Tibial artery (tissue), 4 donors: ENCODE results near the gene CRB3.
A peak's percentile ranks its signal among the peaks of the same experiment; 100 is the strongest.

Source experiments
- DNase-seq, 2 donors: peaks; one replicate each; pipeline ENCODE4 v3.0.0-alpha.2; 2019
- H3K27ac ChIP-seq, 2 donors: fragments of 200-600 bp; sonication (generic) in 1 of 2; 1 replicate in 1 of 2; 2 replicates in 1 of 2; pipeline ENCODE4 v1.5.1; 2018 to 2019; ENCODE audit warnings: mild to moderate bottlenecking in 1 of 2
- H3K27me3 ChIP-seq, 2 donors: fragments of 200-600 bp; sonication (generic) in 1 of 2; one replicate each; pipeline versions ENCODE4 v1.5.1 to v1.6.0; 2016 to 2019
- H3K36me3 ChIP-seq, 3 donors: fragments of 200-600 bp; sonication (generic) in 2 of 3; one replicate each; pipeline ENCODE4 v1.5.1; 2016 to 2019; ENCODE audit warnings: mild to moderate bottlenecking in 2 of 3
- H3K4me1 ChIP-seq, 4 donors: fragments of 200-600 bp; sonication (generic) in 2 of 4; 1 replicate in 3 of 4; 2 replicates in 1 of 4; pipeline ENCODE4 v1.5.1; 2016 to 2019
- H3K4me3 ChIP-seq, 2 donors: fragments of 200-600 bp; sonication (generic) in 1 of 2; 1 replicate in 1 of 2; 2 replicates in 1 of 2; pipeline ENCODE4 v1.5.1; 2018 to 2019; ENCODE audit warnings: mild to moderate bottlenecking in 2 of 2
- H3K9me3 ChIP-seq, 3 donors: fragments of 200-600 bp; sonication (generic) in 1 of 3; one replicate each; pipeline ENCODE4 v1.5.1; 2016 to 2019
- intact Hi-C: fragments of 100-400 bp; cut with DNase I; formaldehyde crosslinking; loops from one replicate; pipeline ENCODE4 v1.15.0; 2023; ENCODE audit warnings: low total_unique reads
- TF ChIP-seq, protein P1 (sequence below), 2 experiments: fragments of 200-600 bp in 1 of 2; fragments of 450-650 bp in 1 of 2; IDR thresholded peaks; one replicate each; pipeline ENCODE4 v1.5.1; 2017 to 2019; ENCODE audit warnings: antibody characterized with exemption in 2 of 2, mild to moderate bottlenecking in 1 of 2, moderate library complexity in 1 of 2

The CRB3 gene

DNA sequence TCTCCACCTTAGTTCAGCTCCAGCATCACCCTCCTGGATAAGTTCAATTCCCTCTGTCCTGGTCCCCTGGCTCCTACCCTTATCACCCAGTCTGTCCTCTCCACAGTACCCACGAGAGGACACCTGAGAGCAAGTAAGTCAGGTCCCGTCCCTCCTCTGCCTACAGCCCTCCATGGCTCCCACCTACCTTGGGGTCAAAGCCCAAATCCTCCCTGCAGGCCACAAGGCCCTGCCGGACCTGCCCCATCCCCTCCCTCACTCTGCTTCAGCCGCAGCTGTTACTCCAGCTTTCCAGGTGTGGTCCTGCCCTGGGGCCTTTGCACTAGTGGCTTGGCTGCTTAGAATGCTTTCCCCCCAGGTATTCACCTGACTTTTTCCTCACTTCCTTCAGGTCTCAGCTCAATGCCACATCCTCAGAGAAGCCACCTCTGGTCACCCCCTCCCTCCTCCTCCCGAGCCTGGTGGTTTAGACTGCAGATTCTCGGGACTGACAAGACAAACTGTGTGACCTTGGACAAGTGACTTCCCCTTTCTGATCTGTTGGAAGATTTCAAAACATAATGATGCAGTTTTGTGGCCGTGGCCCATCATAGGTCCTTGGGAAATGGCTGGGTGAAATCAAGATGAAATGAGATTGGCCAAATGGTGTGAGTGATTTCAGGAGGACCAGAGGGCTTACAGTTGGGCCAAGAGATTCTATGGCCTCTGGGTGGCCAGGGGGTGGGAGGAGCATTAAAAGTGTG is 34.4 kb downstream of the CRB3 start:
- TF ChIP-seq, protein P1, sequence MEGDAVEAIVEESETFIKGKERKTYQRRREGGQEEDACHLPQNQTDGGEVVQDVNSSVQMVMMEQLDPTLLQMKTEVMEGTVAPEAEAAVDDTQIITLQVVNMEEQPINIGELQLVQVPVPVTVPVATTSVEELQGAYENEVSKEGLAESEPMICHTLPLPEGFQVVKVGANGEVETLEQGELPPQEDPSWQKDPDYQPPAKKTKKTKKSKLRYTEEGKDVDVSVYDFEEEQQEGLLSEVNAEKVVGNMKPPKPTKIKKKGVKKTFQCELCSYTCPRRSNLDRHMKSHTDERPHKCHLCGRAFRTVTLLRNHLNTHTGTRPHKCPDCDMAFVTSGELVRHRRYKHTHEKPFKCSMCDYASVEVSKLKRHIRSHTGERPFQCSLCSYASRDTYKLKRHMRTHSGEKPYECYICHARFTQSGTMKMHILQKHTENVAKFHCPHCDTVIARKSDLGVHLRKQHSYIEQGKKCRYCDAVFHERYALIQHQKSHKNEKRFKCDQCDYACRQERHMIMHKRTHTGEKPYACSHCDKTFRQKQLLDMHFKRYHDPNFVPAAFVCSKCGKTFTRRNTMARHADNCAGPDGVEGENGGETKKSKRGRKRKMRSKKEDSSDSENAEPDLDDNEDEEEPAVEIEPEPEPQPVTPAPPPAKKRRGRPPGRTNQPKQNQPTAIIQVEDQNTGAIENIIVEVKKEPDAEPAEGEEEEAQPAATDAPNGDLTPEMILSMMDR (IDR thresholded peaks at IDR 0.05), result no peak
- intact Hi-C loops, result no loop called here
- H3K4me1 ChIP-seq, result peaks cover 0 to 14% (median 9%) of the 10 kb centered on the region in 4 donors
- no peak overlapping the region for H3K27ac ChIP-seq
- H3K4me3 ChIP-seq, result no peak overlapping the region
- no peaks in the 10 kb centered on the region for H3K36me3 ChIP-seq
- peaks cover 0 to 42% of the 10 kb centered on the region in 2 donors for H3K27me3 ChIP-seq
- no peak for DNase-seq
- H3K9me3 ChIP-seq, result no peaks in the 10 kb centered on the region

DNA sequence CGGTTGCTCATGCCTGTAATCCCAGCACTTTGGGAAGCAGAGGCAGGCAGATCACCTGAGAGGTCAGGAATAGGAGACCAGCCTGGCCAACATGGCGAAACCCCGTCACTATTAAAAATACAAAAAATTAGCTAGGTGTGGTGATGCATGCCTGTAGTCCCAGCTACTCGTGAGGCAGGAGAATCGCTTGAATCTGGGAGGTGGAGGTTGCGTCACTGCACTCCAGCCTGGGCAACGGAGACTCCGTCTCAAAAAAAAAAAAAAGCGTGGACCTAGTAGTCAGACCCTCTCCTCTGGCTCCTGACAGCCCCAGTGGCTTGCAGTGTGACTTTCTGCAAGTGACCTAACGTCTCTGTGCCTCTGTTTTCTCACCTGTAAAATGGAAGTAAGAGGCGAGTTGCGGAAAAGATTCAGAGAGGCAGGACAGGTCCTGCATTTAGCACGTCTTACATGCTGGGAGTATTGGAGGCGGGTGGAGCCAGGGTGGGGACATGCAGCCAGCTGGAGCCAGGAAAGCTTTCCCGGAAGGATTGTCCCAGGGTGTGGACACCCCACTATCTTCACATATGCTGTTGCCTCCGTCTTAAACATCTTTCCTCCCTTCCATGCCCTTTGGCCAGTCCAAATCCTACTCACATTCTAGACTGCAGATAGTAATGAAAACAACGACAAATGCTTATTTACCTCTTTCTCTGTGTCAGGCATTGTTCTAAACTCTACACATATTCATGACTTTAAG is 35.1 kb downstream of the CRB3 start:
- no peak overlapping the region for H3K27ac ChIP-seq
- H3K9me3 ChIP-seq, result no peaks in the 10 kb centered on the region
- intact Hi-C loops, result no loop called here
- no peak for DNase-seq
- no peaks in the 10 kb centered on the region for H3K36me3 ChIP-seq
- peaks cover 0 to 14% (median 9%) of the 10 kb centered on the region in 4 donors for H3K4me1 ChIP-seq
- TF ChIP-seq, protein P1 (IDR thresholded peaks at IDR 0.05), result no peak
- H3K4me3 ChIP-seq, result no peak overlapping the region
- H3K27me3 ChIP-seq, result peaks cover 0 to 49% of the 10 kb centered on the region in 2 donors

DNA sequence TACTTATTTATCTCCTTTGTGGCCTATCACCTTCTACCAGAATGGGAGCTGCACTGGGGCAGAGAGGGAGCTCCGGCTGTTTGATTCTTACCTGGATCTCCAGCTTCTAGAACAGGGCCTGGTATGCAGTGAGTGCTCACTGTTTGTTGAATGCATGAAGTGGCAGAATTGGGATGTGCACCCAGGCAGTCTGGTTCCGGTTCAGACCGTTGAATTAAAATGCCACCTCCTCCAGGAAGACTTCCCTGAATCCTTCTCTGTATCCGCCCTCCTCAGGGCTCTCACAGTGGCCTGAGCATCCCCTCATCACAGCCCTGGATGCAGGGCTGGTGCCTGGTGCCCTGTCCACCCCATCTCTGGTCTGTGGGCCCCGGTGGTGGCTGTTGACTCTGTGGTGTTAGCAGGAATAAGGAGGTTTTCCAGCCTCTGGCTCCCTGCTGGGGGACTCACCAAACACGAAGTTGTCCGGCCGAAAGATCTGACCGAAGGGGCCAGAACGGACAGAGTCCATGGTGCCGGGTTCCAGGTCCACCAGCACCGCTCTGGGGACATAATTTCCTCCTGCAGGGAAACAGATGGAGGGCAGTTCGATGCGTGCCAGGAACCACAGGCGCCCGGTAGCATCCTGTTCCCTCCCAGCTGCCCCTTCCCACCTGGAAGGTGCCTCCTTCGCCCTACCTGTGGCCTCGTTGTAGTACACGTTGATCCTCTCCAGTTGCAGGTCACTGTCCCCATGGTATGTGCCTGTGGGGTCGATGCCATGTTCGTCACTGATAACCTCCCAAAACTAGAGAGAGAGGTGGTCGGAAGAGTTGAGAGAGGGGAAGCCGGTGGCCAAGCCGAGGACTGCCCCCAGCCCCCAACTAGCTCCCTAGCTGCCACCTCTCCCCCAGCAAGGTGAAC is 37.0 kb downstream of the CRB3 start:
- no peak overlapping the region for H3K27ac ChIP-seq
- TF ChIP-seq, protein P1 (IDR thresholded peaks at IDR 0.05), result no peak
- no peak for DNase-seq

GRCh38 chr19:6501740-6502648 is 37.9 kb downstream of the CRB3 start, which contains the start of gene TUBB4A:
Gene TUBB4A (minus strand): TSS chr19:6502309. CDS start chr19:6502212, 97 bp downstream.
- H3K36me3 ChIP-seq, result no peaks in the 10 kb centered on the region
- intact Hi-C loops, result no loop called here
- peaks cover 0 to 14% (median 9%) of the 10 kb centered on the region in 4 donors for H3K4me1 ChIP-seq
- TF ChIP-seq, protein P1 (IDR thresholded peaks at IDR 0.05), result no peak
- no peaks in the 10 kb centered on the region for H3K9me3 ChIP-seq
- H3K4me3 ChIP-seq, result peak within 1 kb of the TSS; percentile 19 to 30
- peaks cover 0 to 57% of the 10 kb centered on the region in 2 donors for H3K27me3 ChIP-seq
- no peak within 1 kb of the TSS for H3K27ac ChIP-seq
- no peak for DNase-seq

More for the DNA sequence above, 37.0 kb downstream of the CRB3 start:
- H3K4me1 ChIP-seq, result peaks cover 0 to 14% (median 9%) of the 10 kb centered on the region in 4 donors
- no peaks in the 10 kb centered on the region for H3K36me3 ChIP-seq
- H3K27me3 ChIP-seq, result peaks cover 0 to 54% of the 10 kb centered on the region in 2 donors
- no peaks in the 10 kb centered on the region for H3K9me3 ChIP-seq
- H3K4me3 ChIP-seq, result no peak overlapping the region
- intact Hi-C loops, result no loop called here
